Stimulated activated CD4-positive, alpha-beta T cell treated with anti-CD3 and anti-CD28 coated beads, Interleukin-12 subunit alpha, Interleukin-12 subunit beta, amount 100 ng/mL, for 24 hours (primary cell): ENCODE results near the gene MAGI1.
"Not testable (repeated sequence)": the region's sequence is repeated elsewhere in the genome, so short reads cannot be mapped to it uniquely, and the experiment has no call there.

Source experiments
- DNase-seq, 2 experiments: peaks; one replicate each; pipeline ENCODE4 v3.0.0-alpha.2; 2020; ENCODE audit warnings: low read depth in 2 of 2

Gene MAGI1

DNA sequence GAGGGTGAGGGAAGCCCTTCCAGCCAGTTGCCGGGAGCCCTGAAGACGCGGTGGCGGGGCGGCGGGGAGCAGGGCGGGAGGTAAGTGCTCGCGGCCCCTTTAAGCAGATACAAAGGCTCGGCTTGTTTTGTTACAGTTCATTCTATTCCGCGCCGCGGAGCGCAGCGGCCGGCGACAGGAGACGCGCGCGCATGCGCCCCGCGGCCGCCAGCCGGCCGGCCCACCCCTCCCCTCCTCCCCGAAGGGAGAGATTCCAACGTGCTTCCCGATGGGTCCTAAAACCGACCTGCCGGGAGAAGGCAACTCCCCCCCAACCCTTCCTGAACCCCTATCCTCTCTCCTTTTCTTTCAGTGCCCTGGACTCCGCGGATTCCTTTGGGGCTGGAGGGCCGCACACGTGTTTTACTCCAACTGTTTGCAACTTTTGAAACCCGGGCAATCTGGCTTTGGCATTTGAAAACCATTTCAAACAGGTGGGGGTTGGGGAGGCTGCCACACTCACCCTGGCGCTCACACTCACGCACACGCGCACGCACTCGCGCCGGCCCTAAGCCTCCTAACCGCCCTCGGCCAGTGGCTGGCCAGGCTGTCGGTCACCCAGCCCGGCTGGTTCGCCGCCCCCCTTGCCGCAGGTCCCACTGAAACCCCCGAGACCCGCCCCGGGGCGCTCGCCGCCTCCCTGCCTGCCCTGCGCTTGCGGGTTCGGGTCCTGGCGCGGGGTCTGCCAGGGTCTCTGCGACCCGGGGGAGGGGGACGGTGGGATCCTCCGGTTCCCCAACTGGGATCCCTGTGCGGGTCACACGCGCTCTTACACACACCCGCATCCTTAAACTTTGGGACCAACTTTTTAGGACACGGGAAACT is at the start of gene MAGI1:
TSS of gene MAGI1 (minus strand) at position 193 of the 864 bp plus-strand sequence. CDS start 610 bp downstream, outside the sequence.
- peak in 1 of 2 experiments; percentile 35 for DNase-seq

DNA sequence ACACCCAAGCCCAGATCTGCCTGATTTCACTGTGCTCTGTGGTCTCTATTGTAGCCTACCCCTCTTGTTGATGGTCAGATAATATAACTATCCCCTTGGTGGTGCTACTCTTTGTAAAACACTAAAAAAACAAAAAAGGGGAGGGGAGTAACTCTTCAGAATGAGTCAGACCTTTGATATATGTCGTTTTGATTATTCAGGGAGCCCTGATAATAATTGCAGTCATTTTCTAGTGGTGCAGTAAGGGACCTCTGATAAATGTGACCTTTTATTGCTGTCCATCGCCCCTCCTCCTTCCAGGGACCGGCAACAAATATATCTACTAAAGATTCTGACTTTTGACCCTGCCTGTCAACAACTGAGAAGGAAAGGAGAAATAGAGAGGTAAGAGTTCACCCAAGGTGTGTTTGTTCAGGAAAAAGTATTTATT is 45.1 kb upstream of the MAGI1 start:
- DNase-seq: no peak

- no peak for DNase-seq
These were observed 44.5 kb upstream of the MAGI1 start for GRCh38 chr3:66083096-66083678.

DNA sequence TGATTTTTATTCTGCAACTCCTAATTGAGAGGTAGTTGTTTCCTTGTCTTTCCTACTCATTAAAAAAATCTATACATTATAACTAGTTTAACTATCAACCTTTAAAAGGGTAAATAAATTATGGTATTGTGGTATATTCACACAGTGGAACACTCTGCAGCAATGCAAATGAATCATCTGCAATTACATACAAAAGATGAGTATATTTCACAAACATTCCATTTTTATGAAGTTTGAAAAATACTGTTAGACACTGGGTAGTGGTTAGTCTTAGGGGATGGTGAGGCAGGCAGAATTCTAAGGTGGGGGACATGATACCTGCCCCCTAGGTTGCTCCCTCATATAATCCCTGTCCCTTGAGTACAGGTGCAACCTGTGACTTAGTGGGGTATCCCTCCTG is 44.0 kb upstream of the MAGI1 start:
- DNase-seq: no peak

- no peak for DNase-seq
These were observed 41.4 kb upstream of the MAGI1 start for GRCh38 chr3:66080167-66080566.

- no peak for DNase-seq
These were observed 39.3 kb upstream of the MAGI1 start for GRCh38 chr3:66077973-66078372.

GRCh38 chr3:66076861-66077470 is 38.2 kb upstream of the MAGI1 start:
- DNase-seq: no peak

- no peak for DNase-seq
These were observed 36.6 kb upstream of the MAGI1 start for GRCh38 chr3:66075281-66075680.

DNA sequence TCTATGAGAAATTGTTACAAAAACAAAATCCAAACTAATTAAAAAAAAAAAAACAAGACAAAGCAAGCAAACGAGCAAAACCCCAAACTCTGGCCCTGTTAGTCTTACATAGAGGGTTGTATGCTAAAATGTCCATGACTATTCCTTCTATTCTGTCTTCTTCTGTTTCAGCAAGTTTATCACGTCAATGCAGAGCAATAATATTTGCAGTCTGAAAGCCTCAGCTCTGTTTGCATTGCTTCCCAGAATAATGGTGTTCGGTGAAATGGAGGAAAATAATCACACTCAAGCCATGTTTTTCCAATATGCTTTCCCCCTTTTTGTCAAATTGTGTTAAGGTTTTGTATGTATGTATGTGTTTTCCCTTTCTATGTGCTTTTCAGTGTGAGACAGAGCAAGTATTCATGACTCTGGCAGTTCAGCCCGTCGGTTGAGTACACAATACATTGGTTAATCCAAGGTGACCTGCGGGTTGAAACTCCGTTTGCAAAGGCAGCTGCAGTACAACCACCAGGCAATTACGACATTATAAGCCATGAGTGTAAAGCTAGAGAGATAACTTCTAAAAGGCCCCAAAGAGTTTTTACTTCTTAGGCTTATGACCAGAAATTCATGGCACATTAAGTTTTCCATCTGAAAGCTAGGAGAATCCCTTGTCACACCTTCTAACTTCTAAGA is 34.9 kb upstream of the MAGI1 start:
- DNase-seq: no peak

DNA sequence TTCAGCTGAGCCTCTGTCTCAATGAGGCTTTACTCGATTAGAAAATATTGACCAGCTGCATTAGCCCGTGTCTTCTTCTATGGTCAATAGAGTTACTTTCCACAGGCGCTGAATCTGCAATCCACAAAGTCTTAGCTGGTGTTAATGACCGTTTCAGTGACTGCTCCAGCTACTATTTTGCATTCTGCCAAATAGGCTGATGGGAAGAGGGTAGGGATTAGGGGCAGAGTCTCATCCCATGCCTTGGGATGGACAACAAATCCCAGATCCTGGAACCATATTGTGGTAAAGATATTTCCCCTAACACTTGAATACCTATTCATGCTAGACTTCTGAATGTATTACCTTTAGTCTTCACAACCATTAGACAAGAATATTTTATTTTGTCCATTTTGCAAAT is 29.5 kb upstream of the MAGI1 start:
- no peak for DNase-seq

DNA sequence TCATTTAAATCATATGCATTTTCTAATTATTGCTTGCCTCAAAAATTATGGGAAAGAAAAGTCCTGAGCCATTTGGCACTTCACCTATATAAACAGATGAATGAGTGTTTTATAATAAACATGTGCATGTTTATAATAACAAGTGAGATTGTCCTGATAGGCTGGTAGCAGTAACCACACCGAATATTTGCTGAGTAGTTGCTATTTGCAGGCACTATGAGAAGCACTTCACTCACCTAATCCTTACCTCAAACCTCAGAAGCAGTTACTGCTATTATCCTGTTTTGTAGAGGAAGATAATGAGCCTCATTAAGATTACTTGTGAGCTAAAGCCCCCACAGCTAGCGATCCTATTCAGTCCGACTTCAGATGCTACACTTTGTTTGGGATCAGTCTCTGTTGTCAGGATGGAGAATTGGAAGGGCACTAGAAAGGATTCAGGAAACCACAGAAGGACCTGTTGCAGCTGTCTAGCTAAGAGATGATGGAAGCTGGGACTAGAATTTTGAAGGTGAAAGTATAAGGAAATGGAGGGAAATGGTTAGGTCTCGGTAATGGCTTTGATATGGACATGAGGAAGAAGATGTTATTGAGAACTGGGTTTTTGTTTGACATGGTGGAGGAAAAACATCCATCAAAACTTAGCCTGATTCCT is 28.4 kb upstream of the MAGI1 start:
- no peak for DNase-seq

GRCh38 chr3:66055289-66055688 is 16.6 kb upstream of the MAGI1 start:
- no peak for DNase-seq

GRCh38 chr3:66053550-66054094 is 14.9 kb upstream of the MAGI1 start:
- no peak for DNase-seq

- no peak for DNase-seq
These were observed 14.2 kb upstream of the MAGI1 start for GRCh38 chr3:66052721-66053549.

DNA sequence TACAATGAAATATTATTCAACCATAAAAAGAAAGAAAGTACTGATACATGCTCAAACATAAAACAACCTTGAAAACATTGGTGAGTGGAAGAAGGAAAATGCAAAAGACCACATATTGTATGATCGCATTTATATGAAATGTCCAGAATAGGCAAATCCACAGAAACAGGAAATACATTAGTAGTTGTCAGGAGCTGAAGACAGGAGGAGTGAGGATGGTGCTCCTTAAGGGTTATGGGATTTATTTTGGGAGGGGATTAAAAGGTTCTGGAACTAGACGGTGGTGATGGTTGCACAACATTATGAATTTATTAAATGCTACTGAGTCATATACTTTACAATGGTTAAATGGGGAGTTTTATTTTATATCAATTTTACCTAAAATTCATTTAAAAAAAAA is 12.1 kb upstream of the MAGI1 start:
- no peak for DNase-seq

DNA sequence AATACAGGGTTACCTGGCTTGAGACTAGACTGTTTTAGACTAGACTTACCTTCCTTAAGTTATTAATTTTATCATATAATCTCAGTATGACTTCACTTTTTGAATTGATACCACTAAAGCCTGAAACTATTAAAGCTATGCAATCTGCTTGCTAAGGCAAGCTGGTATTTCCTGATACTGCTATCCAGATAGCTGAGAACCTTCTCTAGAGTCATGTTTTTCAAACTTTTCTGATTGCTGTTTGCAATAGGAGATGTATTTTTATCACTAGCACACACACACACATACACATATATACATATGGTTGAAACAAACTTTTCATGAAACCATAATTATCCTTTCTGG is 9.3 kb upstream of the MAGI1 start:
- DNase-seq: no peak

GRCh38 chr3:66047311-66048050 is 8.8 kb upstream of the MAGI1 start:
- no peak for DNase-seq

- DNase-seq: not testable (repeated sequence)
These were observed 7.6 kb upstream of the MAGI1 start for GRCh38 chr3:66046321-66046720.

DNA sequence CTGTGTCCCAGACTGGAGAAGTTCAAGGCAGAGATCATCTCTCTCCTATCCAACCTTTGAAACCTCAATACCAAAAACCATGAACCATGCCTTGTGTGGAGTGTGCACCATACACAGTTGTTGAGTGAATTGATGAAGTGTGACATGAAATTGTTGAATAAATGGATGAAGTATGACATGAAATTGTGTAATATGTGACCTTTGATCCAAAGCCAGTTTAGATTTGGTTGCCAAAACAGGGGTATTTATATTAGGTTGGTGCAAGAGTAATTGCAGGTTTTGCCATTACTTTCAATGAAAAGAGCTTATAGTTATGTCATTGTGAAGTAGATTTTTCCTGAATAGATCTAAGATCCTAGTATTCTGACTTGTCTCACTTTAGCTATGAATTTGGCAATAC is 3.1 kb upstream of the MAGI1 start:
- no peak for DNase-seq

GRCh38 chr3:66041116-66041515 is 2.4 kb upstream of the MAGI1 start:
- DNase-seq: no peak
